Endothelial cell of umbilical vein (primary cell): ENCODE measurements around the gene DENND1B. TPM values are rescaled to one million over a fixed set of nuclear protein-coding genes. Genes with fewer than 3 reads are reported as not detected.

ENCODE experiments used
- BruUV-seq: library from RNA; stranded (reverse); fragments of 400-500 nt; replicated peaks from 2 replicates; lab custom pipeline; 2021; lab: Mats Ljungman, UMichigan
- CTCF ChIA-PET: fragments of 300-600, 350-600 bp; sonication (Branson Sonifier 250); formaldehyde crosslinking; loops from one replicate; lab custom pipeline; 2021; ENCODE audit warnings: antibody characterized with exemption, inconsistent platforms; lab: Charles Lee
- POLR2A ChIA-PET: fragments of 300-600, 350-600 bp; sonication (Branson Sonifier 250); formaldehyde crosslinking; loops from one replicate; lab custom pipeline; 2021; ENCODE audit warnings: antibody characterized with exemption, inconsistent platforms; lab: Charles Lee
- DNase-seq: peaks from one replicate; pipeline ENCODE4 v3.0.0-alpha.2; 2011; ENCODE audit warnings: low read depth, low spot score
- FAIRE-seq: peaks from 2 replicates; lab custom pipeline; 2011; peaks lifted over from hg19 to GRCh38; lab: Jason Lieb, UNC
- H2AFZ ChIP-seq: 2 replicates; pipeline ENCODE4 v1.6.0; 2012; ENCODE audit warnings: low read depth, low read length, control low read depth, inconsistent platforms
- H3K27ac ChIP-seq: 2 replicates; pipeline ENCODE4 v1.5.1; 2011; ENCODE audit warnings: low read depth, mild to moderate bottlenecking, control low read depth, low read length, moderate library complexity; ENCODE audit not compliant: insufficient read depth
- H3K27me3 ChIP-seq, 2 experiments: 2 replicates each; pipeline versions ENCODE4 v1.6.0 to v1.6.1; 2011; ENCODE audit warnings: low read length in 2 of 2, mixed read lengths in 1 of 2; ENCODE audit not compliant: control insufficient read depth in 2 of 2, insufficient read depth in 2 of 2
- H3K36me3 ChIP-seq, 2 experiments: 2 replicates in 1 of 2; 3 replicates in 1 of 2; pipeline ENCODE4 v1.5.1; 2011; ENCODE audit warnings: low read length in 2 of 2, mild to moderate bottlenecking in 1 of 2, moderate library complexity in 1 of 2; ENCODE audit not compliant: control insufficient read depth in 2 of 2, insufficient read depth in 2 of 2; ENCODE audit errors: extremely low read depth in 1 of 2
- H3K4me1 ChIP-seq: 3 replicates; pipeline ENCODE4 v1.5.1; 2011; ENCODE audit warnings: mild to moderate bottlenecking, low read length; ENCODE audit not compliant: control insufficient read depth, insufficient read depth; ENCODE audit errors: extremely low read depth
- H3K4me2 ChIP-seq: 2 replicates; pipeline ENCODE4 v1.6.1; 2011; ENCODE audit warnings: low read length, control low read depth, mixed read lengths; ENCODE audit not compliant: insufficient read depth
- H3K4me3 ChIP-seq, 3 experiments: fragments of 200-600 bp in 1 of 3; sonication (generic), shearing (Covaris generic) in 1 of 3; replicated peaks in 1 of 3; 2 replicates each; pipeline ENCODE4 v1.5.1; 2011 to 2016; ENCODE audit warnings: control low read depth in 3 of 3, low read length in 3 of 3, mild to moderate bottlenecking in 2 of 3, inconsistent platforms in 1 of 3, low read depth in 1 of 3, moderate library complexity in 1 of 3; ENCODE audit not compliant: insufficient read depth in 1 of 3
- H3K79me2 ChIP-seq: 2 replicates; pipeline ENCODE4 v1.6.0; 2012; ENCODE audit warnings: low read length, inconsistent platforms; ENCODE audit not compliant: control insufficient read depth, insufficient read depth
- H3K9ac ChIP-seq: replicated peaks from 2 replicates; pipeline ENCODE3; 2011; ENCODE audit warnings: low read length, control low read depth; ENCODE audit not compliant: insufficient read depth; ENCODE audit errors: extremely low read depth
- H3K9me1 ChIP-seq: replicated peaks from 3 replicates; pipeline ENCODE4 v1.6.0; 2011; ENCODE audit warnings: mild to moderate bottlenecking, low read length; ENCODE audit not compliant: control insufficient read depth, insufficient read depth; ENCODE audit errors: extremely low read depth
- H3K9me3 ChIP-seq: replicated peaks from 2 replicates; pipeline ENCODE4 v1.5.1; 2012; ENCODE audit warnings: low read length, inconsistent platforms; ENCODE audit not compliant: control insufficient read depth, insufficient read depth
- H4K20me1 ChIP-seq: replicated peaks from 2 replicates; pipeline ENCODE3; 2011; ENCODE audit warnings: mild to moderate bottlenecking, low read length; ENCODE audit not compliant: control insufficient read depth, insufficient read depth; ENCODE audit errors: extremely low read depth
- EZH2 ChIP-seq: IDR thresholded peaks from 2 replicates; pipeline ENCODE4 v1.6.1; 2012; ENCODE audit warnings: borderline replicate concordance, low read depth, mild to moderate bottlenecking, moderate library complexity, low read length, inconsistent platforms; ENCODE audit not compliant: severe bottlenecking
- FOS ChIP-seq: IDR thresholded peaks from 2 replicates; pipeline ENCODE4 v1.6.1; 2011; ENCODE audit warnings: mild to moderate bottlenecking, low read length, moderate library complexity, borderline replicate concordance; ENCODE audit not compliant: insufficient read depth
- GATA2 ChIP-seq: IDR thresholded peaks from 2 replicates; pipeline ENCODE4 v1.7.0; 2011; ENCODE audit warnings: low read depth, mild to moderate bottlenecking, moderate library complexity, mixed read lengths, low read length; ENCODE audit not compliant: insufficient read length, insufficient read depth
- JUN ChIP-seq: IDR thresholded peaks from 2 replicates; pipeline ENCODE4 v1.6.1; 2011; ENCODE audit warnings: borderline replicate concordance, low read depth; ENCODE audit not compliant: insufficient read length, insufficient read depth
- MYC ChIP-seq: IDR thresholded peaks from one replicate; pipeline ENCODE4 v1.6.1; 2011; ENCODE audit warnings: mild to moderate bottlenecking, low read depth, low read length
- POLR2A ChIP-seq: IDR thresholded peaks from 2 replicates; pipeline ENCODE4 v1.6.1; 2012; ENCODE audit warnings: low read depth, mild to moderate bottlenecking, control low read depth, low read length
- POLR2AphosphoS5 ChIP-seq: IDR thresholded peaks from 2 replicates; pipeline ENCODE4 v1.6.1; 2012; ENCODE audit warnings: low read depth, mild to moderate bottlenecking, control low read depth, low read length, moderate library complexity; ENCODE audit not compliant: insufficient read depth
- dilution Hi-C: fragments of 300-500 bp; cut with MboI; formaldehyde crosslinking; loops from one replicate; pipeline ENCODE4 v1.15.0; 2019; ENCODE audit warnings: low sequenced_read_pairs; ENCODE audit not compliant: extremely low pct_ligation_motif_present
- intact Hi-C: fragments of 100-400 bp; cut with micrococcal nuclease; formaldehyde crosslinking; loops from one replicate; pipeline ENCODE4 v1.10.0; 2022
- polyA plus RNA-seq, 4 experiments: library from polyadenylated mRNA; depleted of rRNA in 3 of 4; stranded (reverse) in 3 of 4; unstranded in 1 of 4; fragments of >200 nt; gene quantifications; 2 replicates each; pipeline versions ENCODE4 v1.2.1 to v1.2.3, GENCODE V29; 2011 to 2012; ENCODE audit warnings: missing spikeins in 1 of 4
- total RNA-seq: library from RNA; stranded (reverse); gene quantifications from 2 replicates; pipeline ENCODE4 v1.2.3, GENCODE V29; 2021
- TF ChIP-seq, protein P1 (sequence below): IDR thresholded peaks from 2 replicates; pipeline ENCODE4 v1.6.1; 2011; ENCODE audit not compliant: insufficient read depth, insufficient read length
- TF ChIP-seq, protein P2 (sequence below), 2 donors: IDR thresholded peaks; 1 replicate in 1 of 2; 2 replicates in 1 of 2; pipeline ENCODE4 v1.5.1; 2011; ENCODE audit warnings: low read length in 2 of 2, mild to moderate bottlenecking in 2 of 2, moderate library complexity in 2 of 2, control low read depth in 1 of 2, inconsistent platforms in 1 of 2, low read depth in 1 of 2; ENCODE audit not compliant: insufficient read depth in 1 of 2; ENCODE audit errors: extremely low read depth in 1 of 2

Gene DENND1B
- total and polyA plus RNA-seq, 2 donors (not counting 3 experiments of a cell fraction or from before 2014, with no cell fraction given): 0.97 to 3.3 TPM

DNA sequence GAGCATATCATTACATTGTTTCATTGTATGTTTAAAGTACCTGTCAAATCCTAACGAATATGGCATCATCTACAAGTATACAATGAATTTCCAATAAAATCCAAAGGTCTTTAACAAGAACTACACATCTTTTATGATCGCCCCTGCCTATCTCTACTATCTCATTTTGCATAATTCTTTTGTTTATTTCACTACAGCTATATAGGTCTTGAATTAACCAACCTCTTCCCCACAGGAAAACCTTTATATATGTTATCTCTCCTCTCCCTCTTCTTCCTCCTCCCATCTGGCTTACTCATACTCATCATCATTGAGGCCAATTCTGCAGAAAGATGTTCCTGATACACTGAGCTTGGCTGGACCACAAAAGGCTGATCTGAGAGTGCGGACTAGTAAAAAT lies 175.5 kb downstream of the DENND1B start:
- intact Hi-C loops: no loop called here
- no peak for DNase-seq

DNA sequence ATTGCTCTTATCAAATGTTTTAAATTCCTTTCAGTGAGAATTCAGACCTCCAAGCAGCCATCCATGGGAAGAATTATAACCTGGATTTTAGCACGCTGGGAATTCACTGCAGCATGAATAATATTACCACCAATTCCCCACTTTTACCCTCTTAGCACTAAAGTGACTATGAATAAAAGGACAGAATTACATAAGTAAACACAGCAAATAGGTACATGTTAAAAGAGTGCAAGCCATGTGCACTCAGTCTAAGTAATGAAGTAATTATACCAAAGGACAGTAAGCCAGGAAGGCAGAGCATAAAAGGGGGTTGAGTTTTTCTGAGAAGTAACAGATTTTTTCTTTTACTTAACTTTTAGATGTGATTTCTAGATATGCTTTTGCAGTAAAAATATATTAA lies 176.3 kb downstream of the DENND1B start:
- Histone ChIP-seq H3K27me3 (no peaks in the 10 kb centered on the region), H3K9me3 (no peaks in the 10 kb centered on the region), H3K79me2 (no peaks in the 10 kb centered on the region), H4K20me1 (no peaks in the 10 kb centered on the region), H3K36me3 (no peaks in the 10 kb centered on the region), H3K4me2 (no peak overlapping the region), H3K4me3 (no peak overlapping the region), H2AFZ (no peak overlapping the region), H3K9me1 (no peaks in the 10 kb centered on the region), H3K4me1 (no peaks in the 10 kb centered on the region), H3K27ac (no peak overlapping the region), H3K9ac (no peak overlapping the region)
- no TSS peak for BruUV-seq
- ChIA-PET CTCF (no interaction called here), POLR2A (no interaction called here)
- no peak for TF ChIP-seq GATA2
- TF ChIP-seq, protein P1, sequence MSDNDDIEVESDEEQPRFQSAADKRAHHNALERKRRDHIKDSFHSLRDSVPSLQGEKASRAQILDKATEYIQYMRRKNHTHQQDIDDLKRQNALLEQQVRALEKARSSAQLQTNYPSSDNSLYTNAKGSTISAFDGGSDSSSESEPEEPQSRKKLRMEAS: no peak
- TF ChIP-seq MYC: no peak
- no peak for TF ChIP-seq FOS
- TF ChIP-seq POLR2AphosphoS5: no peak
- TF ChIP-seq JUN: no peak
- TF ChIP-seq, protein P2, sequence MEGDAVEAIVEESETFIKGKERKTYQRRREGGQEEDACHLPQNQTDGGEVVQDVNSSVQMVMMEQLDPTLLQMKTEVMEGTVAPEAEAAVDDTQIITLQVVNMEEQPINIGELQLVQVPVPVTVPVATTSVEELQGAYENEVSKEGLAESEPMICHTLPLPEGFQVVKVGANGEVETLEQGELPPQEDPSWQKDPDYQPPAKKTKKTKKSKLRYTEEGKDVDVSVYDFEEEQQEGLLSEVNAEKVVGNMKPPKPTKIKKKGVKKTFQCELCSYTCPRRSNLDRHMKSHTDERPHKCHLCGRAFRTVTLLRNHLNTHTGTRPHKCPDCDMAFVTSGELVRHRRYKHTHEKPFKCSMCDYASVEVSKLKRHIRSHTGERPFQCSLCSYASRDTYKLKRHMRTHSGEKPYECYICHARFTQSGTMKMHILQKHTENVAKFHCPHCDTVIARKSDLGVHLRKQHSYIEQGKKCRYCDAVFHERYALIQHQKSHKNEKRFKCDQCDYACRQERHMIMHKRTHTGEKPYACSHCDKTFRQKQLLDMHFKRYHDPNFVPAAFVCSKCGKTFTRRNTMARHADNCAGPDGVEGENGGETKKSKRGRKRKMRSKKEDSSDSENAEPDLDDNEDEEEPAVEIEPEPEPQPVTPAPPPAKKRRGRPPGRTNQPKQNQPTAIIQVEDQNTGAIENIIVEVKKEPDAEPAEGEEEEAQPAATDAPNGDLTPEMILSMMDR (IDR thresholded peaks at IDR 0.05; ENCODE audit: extremely low read depth in 1 of 2, insufficient read depth in 1 of 2, low read depth in 1 of 2, low read length in 2 of 2): no peak
- no peak for TF ChIP-seq EZH2
- no peak for TF ChIP-seq POLR2A
- dilution Hi-C loops: no loop called here
- DNase-seq (no peak), FAIRE-seq (no peak)
- intact Hi-C loops: no loop called here

More for the DNA sequence above, 175.5 kb downstream of the DENND1B start:
- no peak for TF ChIP-seq JUN
- TF ChIP-seq FOS: no peak
- TF ChIP-seq, protein P1: no peak
- TF ChIP-seq GATA2: no peak
- no peak for TF ChIP-seq POLR2AphosphoS5
- Histone ChIP-seq H3K27me3 (no peaks in the 10 kb centered on the region), H3K36me3 (no peaks in the 10 kb centered on the region), H3K4me1 (no peaks in the 10 kb centered on the region), H3K9me3 (no peaks in the 10 kb centered on the region), H2AFZ (no peak overlapping the region), H3K9me1 (no peaks in the 10 kb centered on the region), H4K20me1 (no peaks in the 10 kb centered on the region), H3K27ac (no peak overlapping the region), H3K9ac (no peak overlapping the region), H3K4me2 (no peak overlapping the region), H3K4me3 (no peak overlapping the region), H3K79me2 (no peaks in the 10 kb centered on the region)
- BruUV-seq: no TSS peak
- dilution Hi-C loops: no loop called here
- FAIRE-seq: no peak
- CTCF ChIA-PET: no interaction called here
- POLR2A ChIA-PET: no interaction called here
